NCI-H1436 treated with DMSO at 0.1 percent for 48 hours (cell line): ENCODE results near the gene FAM168A.
"Not testable (repeated sequence)": the region's sequence is repeated elsewhere in the genome, so short reads cannot be mapped to it uniquely, and the experiment has no call there.

Experiments used
- DNase-seq: peaks from one replicate; lab custom pipeline; 2025; lab: John Stamatoyannopoulos, UW

Gene FAM168A

DNA sequence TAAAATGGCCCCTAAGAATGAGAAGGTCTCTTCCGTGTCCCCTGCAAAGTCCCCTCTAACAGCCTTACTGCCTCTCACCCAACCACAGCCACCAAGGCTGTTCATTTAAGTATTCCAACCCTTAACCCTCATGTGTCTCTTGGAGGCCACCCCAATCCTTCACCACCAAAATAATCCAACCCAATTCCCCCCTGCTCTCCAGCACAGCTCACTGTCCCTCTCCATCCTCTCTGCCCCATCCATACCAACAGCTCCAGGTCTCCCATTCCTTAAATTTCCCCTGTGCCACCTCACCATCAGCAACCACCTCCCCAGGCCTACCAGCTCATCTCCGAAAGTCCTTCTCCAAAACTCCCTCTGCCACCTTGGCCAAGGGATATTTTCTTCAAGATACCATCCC, 1.4 kb downstream of the FAM168A start:
- DNase-seq, result no peak

GRCh38 chr11:73592640-73593039, 5.3 kb downstream of the FAM168A start:
- DNase-seq, result no peak

- no peak for DNase-seq
Measured at GRCh38 chr11:73591743-73592142, 6.2 kb downstream of the FAM168A start.

- no peak for DNase-seq
Measured at GRCh38 chr11:73590991-73591390, 6.9 kb downstream of the FAM168A start.

DNA sequence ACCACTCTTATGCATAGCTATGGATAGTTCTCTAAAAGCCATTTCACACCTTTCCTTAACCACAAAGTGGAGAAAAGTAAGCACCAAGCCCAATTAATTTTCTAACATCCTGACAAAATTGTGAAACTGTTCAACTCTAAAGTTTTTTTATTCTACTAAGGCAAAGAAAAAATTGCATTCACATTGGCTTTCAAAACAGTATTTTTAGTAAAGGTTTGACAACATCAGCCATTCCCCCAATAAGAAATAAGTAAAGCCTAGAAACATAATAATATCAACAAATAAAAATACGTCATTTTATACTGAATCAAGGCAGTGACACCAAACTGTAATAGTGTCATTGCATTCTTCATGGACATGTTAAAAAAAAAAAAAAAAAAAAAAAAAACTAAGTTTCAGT, 11.1 kb downstream of the FAM168A start:
- DNase-seq, result no peak

DNA sequence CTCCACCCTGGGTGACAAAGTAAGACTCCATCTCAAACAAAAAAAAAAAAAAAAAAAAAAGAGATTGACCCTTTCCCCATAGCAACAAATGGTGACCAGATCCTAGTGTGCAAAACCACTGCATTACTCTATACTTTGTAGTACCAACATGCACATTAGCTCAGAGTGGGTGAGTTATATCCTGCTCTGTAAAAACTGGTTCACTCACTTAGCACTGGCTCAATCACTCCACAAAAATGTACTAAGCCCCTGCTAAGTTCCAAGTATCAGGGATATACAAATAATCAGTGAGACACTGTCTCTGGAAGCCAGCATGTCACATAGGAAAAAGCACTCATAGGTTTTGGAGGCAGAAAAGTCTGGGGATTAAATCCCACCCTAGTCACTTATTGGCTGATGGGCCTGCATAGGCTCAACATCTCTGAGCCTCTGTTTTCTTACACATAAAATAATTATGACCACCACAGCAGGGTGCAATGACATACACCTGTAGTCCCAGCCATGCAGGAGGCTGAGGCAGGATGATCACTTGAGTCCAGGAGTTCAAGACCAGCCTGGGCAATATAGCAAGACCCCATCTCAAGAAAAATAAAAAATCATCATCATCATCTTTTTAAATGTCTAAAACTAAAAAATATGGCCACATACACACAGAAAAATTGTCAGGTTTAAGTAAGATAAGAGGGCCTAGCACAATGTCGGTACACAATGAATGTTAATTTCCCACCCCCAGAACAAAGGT, 11.9 kb downstream of the FAM168A start:
- DNase-seq, result no peak

DNA sequence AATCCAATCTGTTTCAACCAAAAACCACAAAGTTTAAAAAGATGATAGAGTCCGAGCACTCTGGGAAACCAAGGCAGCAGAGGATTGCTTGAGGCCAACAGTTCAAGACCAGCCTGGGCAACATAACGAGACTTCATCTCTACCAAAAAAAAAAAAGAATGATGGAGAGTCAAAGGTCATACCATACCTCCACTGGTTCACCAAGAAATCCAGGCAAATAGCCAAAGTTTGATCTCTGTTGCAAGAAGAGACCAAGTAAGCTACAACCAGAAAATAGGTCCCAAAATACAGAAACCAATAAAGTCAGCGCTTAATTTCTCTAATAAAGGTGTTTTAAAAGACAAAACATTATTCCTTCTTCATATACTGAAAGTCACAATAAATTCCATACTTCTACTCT, 13.1 kb downstream of the FAM168A start:
- DNase-seq, result no peak

- DNase-seq, result no peak
Measured at GRCh38 chr11:73582653-73583052, 15.3 kb downstream of the FAM168A start.

DNA sequence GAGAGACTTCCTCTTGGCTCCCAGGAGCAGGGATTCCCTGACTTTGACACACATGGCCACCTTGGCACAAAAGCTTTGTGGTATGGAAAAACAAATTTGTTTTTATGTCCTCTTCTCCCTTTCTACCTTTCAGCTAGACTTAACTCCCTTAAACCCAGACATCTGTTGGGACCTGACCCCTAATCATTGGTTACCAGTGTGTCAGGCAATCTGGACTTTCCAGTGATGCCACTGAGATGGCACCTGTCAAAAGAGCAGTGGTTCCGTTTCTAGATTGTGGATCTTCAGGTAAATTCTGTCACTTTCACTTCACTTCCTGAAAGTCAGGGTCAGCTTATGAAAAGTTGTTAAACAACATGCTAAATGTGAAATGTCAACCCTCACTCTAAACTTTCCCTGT, 17.2 kb downstream of the FAM168A start:
- DNase-seq, result not testable (repeated sequence)

DNA sequence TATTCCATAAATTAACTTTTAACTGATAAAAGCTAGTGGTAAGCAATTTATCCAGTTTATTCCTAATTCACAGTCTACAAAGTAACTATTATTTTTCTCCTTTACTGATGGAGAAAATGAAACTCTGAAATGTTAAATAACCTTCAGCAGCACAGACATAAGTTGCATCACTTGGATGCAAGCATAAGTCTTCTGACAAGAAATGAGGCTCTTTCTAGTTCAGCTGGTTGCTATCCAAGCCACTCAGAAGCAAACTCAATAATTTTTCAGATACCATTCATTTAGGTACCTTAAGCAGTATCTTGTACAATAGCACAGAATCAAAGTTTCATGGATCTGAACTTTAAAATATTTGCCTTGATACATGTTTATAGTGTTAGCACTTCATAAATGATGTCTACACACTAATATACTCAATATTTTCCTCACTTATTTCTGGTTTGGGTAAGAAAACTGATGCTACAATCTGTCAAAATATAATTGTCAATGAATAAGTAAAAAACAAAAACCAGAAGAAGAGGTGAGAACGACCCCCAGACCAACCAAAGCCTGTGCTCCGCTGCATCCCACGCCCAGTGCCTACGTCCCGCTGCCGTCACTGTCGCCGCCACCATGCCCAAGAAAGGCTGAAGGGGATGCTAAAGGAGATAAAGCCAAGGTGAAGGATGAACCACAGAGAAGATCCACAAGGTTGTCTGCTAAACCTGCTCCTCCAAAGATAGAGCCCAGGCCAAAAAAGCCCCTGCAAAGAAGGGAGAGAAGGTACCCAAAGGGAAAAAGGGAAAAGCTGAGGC, 18.1 kb downstream of the FAM168A start:
- DNase-seq, result no peak

DNA sequence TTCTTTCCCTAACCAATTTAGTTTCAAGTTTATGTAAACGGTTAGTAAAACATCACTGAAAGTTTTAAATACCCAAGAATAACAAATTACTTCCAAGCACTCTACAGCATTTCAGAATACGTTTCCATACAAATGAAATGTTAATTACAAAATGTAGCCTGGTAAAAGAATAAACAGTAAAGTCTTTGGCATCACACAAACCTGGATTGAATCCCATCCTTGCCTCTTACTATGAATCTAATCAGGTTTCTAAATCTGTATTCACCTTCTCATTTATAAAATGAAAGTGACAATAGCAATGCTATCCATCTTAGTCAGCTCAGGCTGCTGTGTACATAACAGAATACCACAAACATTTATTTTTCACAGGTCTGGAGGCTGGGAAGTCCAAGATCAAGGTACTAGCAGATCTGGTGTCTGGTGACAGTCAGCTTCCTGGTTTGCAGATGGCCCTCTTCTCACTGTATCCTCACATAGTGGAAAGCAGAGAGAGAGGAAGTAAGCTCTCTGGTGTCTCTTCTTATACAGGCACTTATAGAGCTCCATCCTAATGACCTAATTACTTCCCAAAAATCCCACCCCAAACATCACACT, 19.2 kb downstream of the FAM168A start:
- no peak for DNase-seq

- DNase-seq, result no peak
Measured at GRCh38 chr11:73577496-73577917, 20.4 kb downstream of the FAM168A start.

GRCh38 chr11:73576185-73576614, 21.7 kb downstream of the FAM168A start:
- no peak for DNase-seq

DNA sequence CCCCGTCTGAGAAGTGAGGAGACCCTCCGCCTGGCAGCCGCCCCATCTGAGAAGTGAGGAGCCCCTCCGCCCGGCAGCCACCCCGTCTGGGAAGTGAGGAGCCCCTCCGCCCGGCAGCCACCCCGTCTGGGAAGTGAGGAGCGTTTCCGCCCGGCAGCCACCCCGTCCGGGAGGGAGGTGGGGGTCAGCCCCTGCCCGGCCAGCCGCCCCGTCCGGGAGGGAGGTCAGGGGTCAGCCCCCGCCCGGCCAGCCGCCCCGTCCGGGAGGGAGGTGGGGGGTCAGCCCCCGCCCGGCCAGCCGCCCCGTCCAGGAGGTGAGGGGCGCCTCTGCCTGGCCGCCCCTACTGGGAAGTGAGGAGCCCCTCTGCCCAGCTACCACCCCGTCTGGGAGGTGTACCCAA, 25.9 kb downstream of the FAM168A start:
- not testable (repeated sequence) for DNase-seq

DNA sequence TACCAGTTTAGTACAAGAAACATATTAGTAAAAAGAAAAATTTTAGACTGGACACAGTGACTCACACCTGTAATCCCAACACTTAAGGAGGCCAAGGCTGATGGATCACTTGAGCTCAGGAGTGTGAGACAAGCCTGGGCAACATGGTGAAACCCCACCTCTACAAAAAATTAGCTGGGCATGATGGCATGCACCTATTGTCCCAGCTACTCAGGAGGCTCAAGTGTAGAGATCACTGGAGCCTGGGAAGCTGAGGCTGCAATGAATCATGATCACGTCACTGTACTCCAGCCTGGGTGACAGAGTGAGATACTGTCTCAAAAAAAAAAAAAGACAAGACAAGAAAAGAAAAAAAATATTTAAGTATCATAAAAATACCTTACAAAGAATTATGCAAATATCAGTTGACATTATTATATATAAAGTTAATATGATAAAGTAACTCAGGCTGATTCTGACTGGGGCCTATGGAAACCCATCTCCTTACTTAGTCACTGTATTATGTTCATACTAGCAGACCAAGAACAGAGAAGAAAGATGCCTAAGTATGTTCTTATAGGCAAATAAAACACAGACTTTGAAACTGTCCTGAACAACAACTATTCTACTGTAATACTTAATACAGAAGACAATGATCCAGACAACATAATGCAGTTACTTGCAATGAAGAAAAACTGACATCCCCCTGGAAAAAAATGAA, 27.3 kb downstream of the FAM168A start:
- no peak for DNase-seq

- DNase-seq, result no peak
Measured at GRCh38 chr11:73566977-73567755, 30.7 kb downstream of the FAM168A start.

- DNase-seq, result no peak
Measured at GRCh38 chr11:73566422-73566821, 31.5 kb downstream of the FAM168A start.

DNA sequence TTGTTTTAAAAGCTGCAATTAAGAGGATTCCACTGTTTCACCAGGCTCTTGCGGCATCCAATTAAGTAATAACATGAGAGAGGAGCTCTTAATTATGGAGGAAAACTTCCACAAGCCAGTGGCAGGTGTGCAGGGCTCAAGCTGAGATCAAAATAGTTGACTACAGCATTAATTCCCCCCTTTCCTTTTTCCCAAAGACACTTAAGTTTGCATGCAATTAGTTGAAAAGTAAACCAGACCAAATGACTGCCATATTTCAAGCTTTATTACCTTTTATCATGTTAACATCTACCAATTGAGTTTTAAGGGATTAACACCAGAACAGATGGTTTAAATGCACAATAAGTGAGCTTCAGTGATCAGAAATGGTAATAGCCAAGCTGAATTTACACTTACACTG, 32.1 kb downstream of the FAM168A start:
- no peak for DNase-seq

DNA sequence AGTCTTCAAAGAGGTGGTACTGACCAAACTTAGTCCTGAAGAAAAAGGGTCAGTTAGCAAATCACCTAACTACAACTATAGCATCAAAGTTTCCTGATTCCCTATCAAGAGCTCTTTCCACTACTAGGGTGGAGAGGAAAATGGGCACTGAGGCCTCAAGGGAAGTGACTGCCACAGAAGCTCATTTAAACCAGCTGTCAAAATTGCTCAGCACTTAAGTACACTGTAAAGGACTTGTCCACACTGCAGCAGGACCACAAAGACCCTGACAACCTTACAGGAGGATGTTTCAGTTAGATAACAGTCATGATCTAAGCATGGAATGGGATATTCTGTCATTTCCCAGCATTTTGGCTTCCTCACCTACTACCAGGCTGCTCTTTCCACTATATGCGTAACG, 33.0 kb downstream of the FAM168A start:
- DNase-seq, result no peak

DNA sequence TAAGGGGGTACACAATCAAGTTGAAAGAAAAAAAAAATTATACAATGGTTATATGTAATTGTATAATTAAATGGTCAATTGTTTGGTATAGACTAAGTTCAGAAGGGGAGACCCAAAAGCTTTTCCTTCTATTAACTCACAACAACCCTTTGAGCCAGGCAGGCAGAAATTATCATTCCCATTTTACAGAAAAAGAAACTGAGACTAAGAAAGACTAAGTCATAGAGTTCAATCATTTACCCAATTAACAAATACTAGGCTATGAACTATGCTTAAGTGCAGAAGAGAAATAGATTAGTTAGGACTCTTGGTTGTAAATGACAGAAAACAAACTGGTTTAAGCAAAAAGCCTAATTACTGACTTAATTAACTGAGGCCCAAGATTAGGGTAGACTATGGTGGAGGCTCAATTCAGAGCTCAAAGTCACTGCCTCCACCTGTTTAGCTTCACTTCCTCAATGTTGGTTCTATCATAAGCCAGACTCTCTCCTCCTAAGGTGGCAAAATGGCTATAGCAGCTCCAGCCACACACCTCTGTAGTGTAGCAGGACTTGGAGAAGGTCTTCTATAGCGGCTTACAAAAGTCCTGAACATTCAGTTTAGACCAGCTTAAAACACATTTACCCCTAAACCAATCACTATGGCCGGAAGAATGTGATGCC, 34.2 kb downstream of the FAM168A start:
- DNase-seq, result no peak

DNA sequence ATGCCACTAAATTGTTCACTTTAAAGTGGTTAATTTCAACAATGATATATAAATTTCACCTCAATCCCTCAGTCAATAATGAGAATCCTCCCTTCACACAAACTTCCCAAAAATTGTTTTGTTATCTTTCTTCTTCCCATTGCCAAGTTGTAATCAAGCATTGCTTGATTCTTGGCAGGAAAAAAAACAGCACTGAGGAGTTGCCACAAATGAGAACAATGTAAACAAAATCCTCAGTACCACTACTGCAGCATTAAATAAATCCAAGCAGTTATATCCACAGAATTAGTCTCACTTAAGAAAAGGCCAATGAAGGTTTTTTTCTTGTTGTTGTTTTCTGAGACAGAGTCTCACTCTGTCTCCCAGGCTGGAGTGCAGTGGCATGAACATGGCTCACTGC, 38.2 kb downstream of the FAM168A start:
- no peak for DNase-seq
